Body of pancreas (tissue), 4 donors: ENCODE measurements around the gene FAH.

ENCODE experiments used
- CTCF ChIP-seq, 7 experiments: fragments of 450-650 bp in 4 of 7; fragments of 200-600 bp in 3 of 7; sonication (generic) in 3 of 7; IDR thresholded peaks; one replicate each; pipeline ENCODE4 v1.5.1; 2016 to 2019; ENCODE audit warnings: antibody characterized with exemption in 7 of 7
- POLR2A ChIP-seq, 3 donors: fragments of 450-650 bp; IDR thresholded peaks; one replicate each; pipeline ENCODE4 v1.6.1; 2016; ENCODE audit warnings: antibody characterized with exemption in 3 of 3, mild to moderate bottlenecking in 2 of 3

DNA sequence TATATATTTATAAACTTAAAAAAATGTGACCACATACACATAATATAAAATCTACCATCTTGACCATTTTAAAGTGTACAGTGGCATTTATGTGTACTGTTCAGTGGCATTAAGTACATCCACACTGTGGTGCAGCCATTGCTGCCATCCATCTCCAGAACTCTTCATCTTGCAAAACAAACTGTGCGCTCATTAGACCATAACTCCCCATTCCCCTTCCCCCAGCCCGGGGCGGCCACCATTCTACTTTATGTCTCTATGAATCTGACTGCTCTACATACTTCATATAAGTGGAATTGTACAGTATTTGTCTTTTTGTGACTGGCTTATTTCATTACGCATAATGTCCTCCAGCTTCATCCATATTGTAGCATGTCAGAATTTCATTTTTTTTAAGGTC, 51.4 kb downstream of the FAH start:
- TF ChIP-seq POLR2A (IDR thresholded peaks at IDR 0.05) (no peak), CTCF (IDR thresholded peaks at IDR 0.05) (no peak)
